ENCODE measurements around the gene FAM107B. TPM values are rescaled to one million over a fixed set of nuclear protein-coding genes. Genes with fewer than 3 reads are reported as not detected.
A peak's percentile ranks its signal among the peaks of the same experiment; 100 is the strongest.

Gene FAM107B
- total RNA-seq, 1 donor from 2014 or later, result 39.0 TPM

- Mint-ChIP-seq H3K27ac (ENCODE audit: unreplicated experiment) (no peak overlapping the region), H3K36me3 (ENCODE audit: low read depth) (no peaks in the 10 kb centered on the region), H3K4me3 (no peak overlapping the region), H3K4me1 (peaks cover 8% of the 10 kb centered on the region), H3K27me3 (ENCODE audit: low read depth) (no peaks in the 10 kb centered on the region), H3K9me3 (peaks cover 2% of the 10 kb centered on the region)
- TF ChIP-seq, protein P1, sequence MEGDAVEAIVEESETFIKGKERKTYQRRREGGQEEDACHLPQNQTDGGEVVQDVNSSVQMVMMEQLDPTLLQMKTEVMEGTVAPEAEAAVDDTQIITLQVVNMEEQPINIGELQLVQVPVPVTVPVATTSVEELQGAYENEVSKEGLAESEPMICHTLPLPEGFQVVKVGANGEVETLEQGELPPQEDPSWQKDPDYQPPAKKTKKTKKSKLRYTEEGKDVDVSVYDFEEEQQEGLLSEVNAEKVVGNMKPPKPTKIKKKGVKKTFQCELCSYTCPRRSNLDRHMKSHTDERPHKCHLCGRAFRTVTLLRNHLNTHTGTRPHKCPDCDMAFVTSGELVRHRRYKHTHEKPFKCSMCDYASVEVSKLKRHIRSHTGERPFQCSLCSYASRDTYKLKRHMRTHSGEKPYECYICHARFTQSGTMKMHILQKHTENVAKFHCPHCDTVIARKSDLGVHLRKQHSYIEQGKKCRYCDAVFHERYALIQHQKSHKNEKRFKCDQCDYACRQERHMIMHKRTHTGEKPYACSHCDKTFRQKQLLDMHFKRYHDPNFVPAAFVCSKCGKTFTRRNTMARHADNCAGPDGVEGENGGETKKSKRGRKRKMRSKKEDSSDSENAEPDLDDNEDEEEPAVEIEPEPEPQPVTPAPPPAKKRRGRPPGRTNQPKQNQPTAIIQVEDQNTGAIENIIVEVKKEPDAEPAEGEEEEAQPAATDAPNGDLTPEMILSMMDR (conservative IDR thresholded peaks at IDR 0.05), result no peak
- no peak for DNase-seq (ENCODE audit: low read depth, low spot score)
Measured at GRCh38 chr10:14784459-14785055, 9.9 kb upstream of the FAM107B start.

- H3K4me3 Mint-ChIP-seq, result no peak overlapping the region
- peaks cover 2% of the 10 kb centered on the region for H3K9me3 Mint-ChIP-seq
- peak overlapping the region; percentile 35 for H3K27ac Mint-ChIP-seq (ENCODE audit: unreplicated experiment)
- DNase-seq (ENCODE audit: low read depth, low spot score), result no peak
- TF ChIP-seq, protein P1 (conservative IDR thresholded peaks at IDR 0.05), result no peak
- H3K4me1 Mint-ChIP-seq, result peaks cover 8% of the 10 kb centered on the region
- no peaks in the 10 kb centered on the region for H3K27me3 Mint-ChIP-seq (ENCODE audit: low read depth)
- no peaks in the 10 kb centered on the region for H3K36me3 Mint-ChIP-seq (ENCODE audit: low read depth)
Measured at GRCh38 chr10:14782691-14783363, 8.1 kb upstream of the FAM107B start.

DNA sequence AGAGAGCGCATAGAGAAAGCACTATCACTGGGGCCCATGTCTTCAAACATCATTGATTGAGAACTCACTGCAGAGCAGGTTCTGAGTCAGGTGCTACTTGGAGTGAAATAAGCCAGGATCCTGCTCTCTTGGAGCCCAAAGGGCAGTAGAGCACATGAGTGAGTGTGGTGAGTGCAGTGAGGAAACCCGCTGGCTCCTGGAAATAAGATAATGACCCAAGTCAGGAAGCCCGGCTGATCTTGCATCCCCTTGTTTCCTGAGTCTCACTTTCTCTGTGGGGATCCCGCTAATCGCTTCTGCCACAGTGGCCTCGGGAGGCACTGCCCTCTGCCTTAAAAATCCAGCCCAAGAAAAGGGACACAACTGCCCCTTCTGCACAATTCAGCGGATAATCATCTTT, 7.1 kb upstream of the FAM107B start:
- Mint-ChIP-seq H3K4me1 (peaks cover 8% of the 10 kb centered on the region), H3K27me3 (ENCODE audit: low read depth) (no peaks in the 10 kb centered on the region), H3K27ac (ENCODE audit: unreplicated experiment) (peak overlapping the region; percentile 28), H3K36me3 (ENCODE audit: low read depth) (no peaks in the 10 kb centered on the region), H3K9me3 (peaks cover 2% of the 10 kb centered on the region), H3K4me3 (no peak overlapping the region)
- no peak for DNase-seq (ENCODE audit: low read depth, low spot score)
- TF ChIP-seq, protein P1 (conservative IDR thresholded peaks at IDR 0.05), result no peak

- H3K27ac Mint-ChIP-seq (ENCODE audit: unreplicated experiment), result no peak overlapping the region
- TF ChIP-seq, protein P1 (conservative IDR thresholded peaks at IDR 0.05), result no peak
Measured at GRCh38 chr10:14779001-14779651, 4.4 kb upstream of the FAM107B start.

GRCh38 chr10:14776546-14776945, 1.8 kb upstream of the FAM107B start:
- Mint-ChIP-seq H3K4me3 (no peak overlapping the region), H3K4me1 (no peaks in the 10 kb centered on the region), H3K27ac (ENCODE audit: unreplicated experiment) (no peak overlapping the region), H3K27me3 (ENCODE audit: low read depth) (no peaks in the 10 kb centered on the region), H3K36me3 (ENCODE audit: low read depth) (no peaks in the 10 kb centered on the region), H3K9me3 (no peaks in the 10 kb centered on the region)
- TF ChIP-seq, protein P1 (conservative IDR thresholded peaks at IDR 0.05), result no peak
- DNase-seq (ENCODE audit: low read depth, low spot score), result no peak

More at GRCh38 chr10:14779001-14779651, 4.4 kb upstream of the FAM107B start:
- Mint-ChIP-seq H3K36me3 (ENCODE audit: low read depth) (no peaks in the 10 kb centered on the region), H3K9me3 (no peaks in the 10 kb centered on the region), H3K27me3 (ENCODE audit: low read depth) (no peaks in the 10 kb centered on the region), H3K4me3 (no peak overlapping the region), H3K4me1 (peaks cover 8% of the 10 kb centered on the region)
- no peak for DNase-seq (ENCODE audit: low read depth, low spot score)

All from neural crest cell (in vitro differentiated cells).